ENCODE results near the gene DOCK3.
A peak's percentile ranks its signal among the peaks of the same experiment; 100 is the strongest.

The DOCK3 gene

DNA sequence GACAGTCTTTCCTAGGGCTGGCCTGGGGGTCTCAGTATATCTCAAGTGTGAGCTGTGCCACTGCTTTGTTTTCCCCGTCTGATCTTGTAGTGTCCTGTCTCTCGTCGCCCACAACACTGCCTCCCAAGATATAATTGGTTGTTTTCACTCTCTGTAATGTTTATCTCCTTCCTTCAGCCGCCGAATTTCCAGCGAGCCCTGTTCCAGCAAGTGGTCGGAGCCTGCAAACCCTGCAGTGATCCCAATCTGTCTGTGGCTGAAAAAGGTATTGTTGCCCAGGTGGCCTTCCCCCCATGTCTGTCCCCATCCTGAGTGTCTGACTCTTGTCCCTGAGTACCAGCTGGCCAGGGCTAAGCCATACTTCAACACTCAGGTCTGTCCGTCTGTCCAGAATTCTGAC is 700.8 kb downstream of the DOCK3 start:
- no peak for DNase-seq

DNA sequence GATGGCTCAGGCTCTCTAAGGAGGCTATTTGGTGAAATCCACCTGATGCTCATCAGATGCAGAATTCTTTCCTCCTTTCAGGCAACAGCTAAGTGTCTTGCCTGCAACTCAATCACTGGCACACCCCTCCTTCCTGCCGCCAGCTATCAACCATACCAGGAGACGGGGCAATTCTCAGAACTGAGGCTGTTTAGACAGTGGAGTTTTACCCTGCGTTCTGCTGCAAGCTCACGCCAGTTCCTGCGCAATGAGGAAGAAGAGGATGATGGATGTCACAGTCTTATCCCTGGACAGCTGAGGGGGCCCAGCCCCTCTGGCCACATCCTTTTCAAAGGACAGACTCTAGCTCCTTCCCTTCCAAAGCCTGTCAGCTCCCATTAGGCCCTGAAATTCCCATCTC is 703.3 kb downstream of the DOCK3 start:
- no peak for DNase-seq

DNA sequence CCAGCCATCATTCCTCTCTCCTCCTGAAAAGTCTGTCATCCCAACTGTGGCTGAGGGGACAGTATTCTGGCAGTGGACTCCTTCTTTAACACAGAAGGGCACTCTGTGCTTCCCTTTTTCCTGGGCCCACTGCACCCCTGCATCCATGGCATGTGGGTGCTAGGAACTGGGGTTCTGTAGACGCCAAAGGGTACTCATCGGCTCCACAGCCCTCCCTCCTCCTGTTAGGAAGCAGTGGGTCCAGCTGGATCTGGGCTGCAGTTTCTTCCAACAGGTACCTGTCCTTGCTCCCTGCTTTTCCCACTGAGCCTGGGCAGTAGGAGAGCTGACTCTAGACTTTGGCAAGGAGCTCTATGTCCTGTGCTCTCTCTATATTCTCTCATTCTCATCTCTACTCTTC is 704.0 kb downstream of the DOCK3 start:
- DNase-seq: no peak

DNA sequence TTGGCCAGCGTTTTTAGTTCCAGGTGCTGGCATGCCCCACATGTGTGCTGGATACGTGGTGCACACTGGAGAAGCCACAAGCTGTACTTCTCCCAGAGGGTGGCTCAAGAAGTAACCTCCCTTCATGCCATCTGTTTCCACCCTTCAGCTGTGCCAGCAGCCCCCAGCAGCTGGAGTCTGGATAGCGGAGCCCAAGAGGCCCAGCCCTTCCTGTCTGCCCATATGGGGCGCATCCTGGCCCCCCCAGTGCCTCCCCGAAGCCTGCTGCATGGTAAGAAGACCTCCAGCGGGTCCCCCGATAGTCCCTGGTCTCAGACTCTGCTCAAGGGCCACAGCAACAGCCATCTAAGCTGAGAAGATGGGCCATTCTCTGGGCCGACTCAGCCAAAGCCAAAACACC is 704.6 kb downstream of the DOCK3 start:
- peak; percentile 43 for DNase-seq

DNA sequence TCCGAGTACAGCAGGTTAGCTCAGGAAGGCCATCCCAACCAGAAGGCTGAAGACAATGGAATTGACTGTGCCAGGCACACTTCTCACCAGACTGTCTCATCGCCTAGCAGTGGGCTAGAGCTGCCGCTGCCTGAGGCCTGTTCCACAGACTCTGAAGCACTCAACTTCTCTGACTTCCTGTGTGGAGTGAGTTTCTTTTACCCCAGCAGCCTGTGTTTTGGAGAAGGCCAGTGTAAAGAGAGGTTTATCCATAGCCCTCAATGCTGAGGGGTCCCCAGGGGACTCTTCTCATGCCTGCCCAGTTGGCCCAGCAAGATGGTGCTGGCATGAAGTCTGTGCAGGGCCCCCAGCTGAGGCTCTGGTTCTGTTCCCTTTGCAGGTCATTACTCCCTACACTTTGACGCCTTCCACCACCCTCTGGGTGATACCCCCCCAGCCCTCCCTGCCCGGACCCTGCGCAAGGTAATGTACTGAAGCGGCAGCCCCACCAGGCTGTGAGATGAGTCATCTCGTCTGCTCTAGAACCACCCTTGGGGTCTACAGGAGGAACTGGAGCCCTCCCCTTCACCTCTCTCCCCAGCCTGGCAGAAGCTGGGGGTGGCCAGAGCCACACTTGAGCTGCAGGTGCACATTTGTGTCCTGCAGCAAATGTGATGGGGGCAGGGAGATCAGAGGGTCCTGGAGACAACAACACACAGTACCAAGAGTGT is 705.2 kb downstream of the DOCK3 start:
- DNase-seq: no peak

DNA sequence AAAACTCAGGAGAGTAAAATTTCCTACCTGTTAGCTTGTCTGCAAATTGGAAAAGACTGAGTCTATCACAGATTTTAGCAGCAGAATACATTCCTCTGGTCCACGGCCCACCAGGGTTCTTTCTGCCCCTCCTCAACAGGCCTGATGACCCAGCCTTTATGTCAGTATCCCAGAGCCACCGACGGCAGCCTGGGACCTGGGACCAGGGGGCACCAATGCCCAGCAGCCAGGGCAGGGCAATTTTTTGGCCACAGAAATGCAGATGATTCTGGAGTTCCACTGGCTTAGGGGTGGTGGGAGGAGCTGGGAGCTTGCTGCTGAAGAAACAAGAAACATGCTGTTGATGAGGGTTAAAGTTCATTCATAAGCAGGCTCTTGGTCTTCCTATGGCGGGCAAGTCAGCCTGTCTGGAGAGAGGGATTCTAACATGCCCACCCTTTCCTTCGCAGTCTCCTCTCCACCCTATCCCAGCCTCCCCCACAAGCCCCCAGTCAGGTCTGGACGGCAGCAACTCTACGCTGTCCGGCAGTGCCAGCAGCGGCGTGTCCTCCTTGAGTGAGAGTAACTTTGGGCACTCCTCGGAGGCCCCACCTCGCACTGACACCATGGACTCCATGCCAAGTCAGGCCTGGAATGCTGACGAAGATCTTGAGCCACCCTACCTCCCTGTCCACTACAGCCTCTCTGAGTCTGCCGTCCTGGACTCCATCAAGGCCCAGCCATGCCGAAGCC is 706.0 kb downstream of the DOCK3 start:
- DNase-seq: no peak

DNA sequence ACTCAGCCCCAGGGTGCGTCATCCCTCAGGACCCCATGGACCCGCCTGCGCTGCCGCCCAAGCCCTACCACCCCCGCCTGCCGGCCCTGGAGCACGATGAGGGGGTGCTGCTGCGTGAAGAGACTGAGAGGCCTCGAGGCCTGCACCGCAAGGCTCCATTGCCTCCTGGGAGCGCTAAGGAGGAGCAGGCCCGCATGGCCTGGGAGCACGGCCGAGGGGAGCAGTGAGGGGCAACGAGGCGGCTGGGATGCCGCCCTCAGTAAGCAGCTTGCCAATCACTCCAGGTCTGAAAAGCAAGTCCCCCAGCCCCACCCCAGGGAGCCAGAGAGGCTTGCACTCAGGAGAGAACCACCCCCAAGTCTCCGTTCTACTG is 706.6 kb downstream of the DOCK3 start:
- DNase-seq: no peak

DNA sequence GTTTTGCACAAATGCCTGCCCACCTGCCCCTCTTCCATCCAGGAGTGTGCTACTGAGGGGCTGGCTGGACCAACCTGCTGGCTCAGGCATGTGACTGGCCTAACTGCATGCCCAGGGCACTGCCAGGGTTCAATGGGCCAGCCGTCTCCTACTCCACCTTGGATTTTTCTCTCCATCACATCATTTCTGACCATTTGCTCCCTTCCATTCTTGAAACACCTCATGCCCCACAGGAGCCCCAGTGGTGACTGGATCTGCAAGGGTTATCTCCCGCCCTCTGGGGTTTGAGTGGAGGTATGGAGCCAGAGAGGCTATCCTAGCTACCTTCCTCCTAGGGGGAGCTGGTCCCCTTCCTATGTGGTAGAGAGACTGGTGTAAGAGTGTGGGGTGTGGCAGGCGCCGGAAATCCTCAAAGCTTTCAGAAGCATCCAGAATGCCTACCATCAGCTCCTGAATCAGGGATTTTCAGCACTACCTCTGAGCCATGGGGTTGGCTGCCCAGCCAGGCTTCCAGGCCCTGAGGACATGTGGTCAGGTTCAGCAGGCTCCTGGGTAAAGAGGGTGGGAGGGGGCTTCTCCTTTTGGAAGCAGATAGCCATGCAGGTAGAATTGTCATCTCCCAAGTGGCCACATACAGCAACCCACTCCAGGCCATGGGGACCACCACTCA is 707.5 kb downstream of the DOCK3 start:
- peak; percentile 8 for DNase-seq

DNA sequence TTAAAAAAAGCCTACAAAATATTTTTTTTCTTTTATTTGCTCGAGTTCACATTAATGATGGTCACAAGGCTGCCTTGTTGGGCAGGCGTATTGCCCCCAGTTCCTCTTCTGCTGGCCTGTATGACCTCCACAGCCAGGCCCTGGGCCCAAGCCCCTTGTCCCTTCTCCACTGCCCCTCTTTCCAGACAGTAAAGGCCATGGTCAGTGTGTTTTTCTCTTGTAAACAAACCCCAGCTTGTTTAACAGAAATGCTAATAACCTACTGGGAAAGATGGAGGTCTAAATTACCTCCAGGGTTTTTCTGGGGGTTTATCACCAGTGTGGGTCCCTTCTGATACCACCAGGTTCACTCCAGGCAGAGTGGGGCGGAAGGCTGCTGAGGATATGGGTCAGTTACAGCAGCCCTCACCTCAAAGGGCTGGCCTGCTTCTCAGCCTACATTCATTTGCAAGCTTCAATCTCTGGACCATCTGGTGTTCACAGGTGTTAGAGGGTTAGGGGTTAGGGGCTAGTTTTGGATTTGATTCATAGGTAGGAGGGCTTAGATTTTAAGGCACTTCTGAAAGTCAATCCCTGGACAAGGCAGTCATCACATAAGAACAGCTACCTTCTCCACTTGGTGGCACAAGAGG is 708.3 kb downstream of the DOCK3 start:
- DNase-seq: peak; percentile 12

DNA sequence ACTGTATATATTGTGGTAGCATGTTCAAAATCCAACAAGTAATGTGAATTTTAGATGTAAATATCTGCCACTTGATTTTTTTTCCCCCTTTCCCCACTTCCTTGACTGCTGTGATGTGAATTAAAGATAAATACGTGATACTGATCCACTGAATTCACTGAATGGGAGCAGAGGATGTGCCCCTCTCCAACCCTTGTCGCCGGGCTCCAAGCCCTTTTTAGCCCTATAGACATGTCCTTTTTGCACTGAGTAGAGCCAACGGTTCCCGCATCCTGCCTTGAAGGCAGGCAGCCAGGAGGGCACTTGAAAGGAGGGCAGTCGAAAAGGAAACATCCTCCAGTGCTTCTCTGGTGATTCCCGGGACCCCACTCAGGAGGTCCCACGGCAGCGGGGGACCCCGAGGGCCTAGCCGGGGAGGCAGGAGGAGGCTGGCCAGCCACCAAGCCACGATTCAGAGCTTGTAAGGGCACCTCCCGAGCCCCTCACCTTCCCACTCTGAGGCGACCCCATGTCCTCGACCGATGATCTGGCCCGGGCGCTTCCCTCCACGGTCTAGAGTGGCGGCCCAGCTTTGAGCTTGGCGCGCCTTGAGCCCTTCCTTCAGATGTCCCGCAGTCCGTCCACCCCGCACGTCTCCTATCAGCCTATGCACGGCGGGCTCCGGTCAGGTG is 709.5 kb downstream of the DOCK3 start:
- DNase-seq: no peak

DNA sequence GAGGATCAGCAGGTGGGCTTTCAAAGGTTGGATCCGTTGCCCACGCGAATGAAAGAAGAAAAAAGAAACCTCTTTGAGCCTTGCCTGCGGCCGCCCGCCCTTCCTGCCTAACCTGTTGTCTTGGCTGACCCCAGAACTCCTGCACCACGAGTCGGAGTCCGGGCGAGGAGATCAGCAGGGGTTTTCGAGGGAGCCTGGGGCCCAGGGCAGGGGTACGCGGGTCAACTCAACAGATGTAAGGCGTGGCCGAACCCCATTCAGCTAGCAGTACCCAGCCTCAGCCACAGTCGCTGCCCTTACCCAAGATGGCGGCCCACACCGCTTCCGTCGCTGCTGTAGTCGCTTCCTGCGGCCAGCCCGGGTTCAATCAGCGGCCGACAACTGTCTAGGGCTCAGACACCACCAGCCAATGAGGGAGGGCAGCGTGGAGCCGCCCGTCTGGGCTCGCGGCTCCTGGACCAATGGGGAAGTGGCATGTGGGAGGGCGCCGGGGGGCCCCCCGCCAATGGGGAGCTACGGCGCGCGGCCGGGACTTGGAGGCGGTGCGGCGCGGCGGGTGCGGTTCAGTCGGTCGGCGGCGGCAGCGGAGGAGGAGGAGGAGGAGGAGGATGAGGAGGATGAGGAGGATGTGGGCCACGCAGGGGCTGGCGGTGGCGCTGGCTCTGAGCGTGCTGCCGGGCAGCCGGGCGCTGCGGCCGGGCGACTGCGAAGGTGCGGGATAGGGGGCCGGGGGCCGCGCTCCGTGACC is 710.2 kb downstream of the DOCK3 start, which contains the start of gene MANF:
MANF (plus strand) TSS at position 566 of the 748 bp plus-strand sequence; CDS start at position 618, 52 bp downstream.
- DNase-seq: peak; percentile 99

DNA sequence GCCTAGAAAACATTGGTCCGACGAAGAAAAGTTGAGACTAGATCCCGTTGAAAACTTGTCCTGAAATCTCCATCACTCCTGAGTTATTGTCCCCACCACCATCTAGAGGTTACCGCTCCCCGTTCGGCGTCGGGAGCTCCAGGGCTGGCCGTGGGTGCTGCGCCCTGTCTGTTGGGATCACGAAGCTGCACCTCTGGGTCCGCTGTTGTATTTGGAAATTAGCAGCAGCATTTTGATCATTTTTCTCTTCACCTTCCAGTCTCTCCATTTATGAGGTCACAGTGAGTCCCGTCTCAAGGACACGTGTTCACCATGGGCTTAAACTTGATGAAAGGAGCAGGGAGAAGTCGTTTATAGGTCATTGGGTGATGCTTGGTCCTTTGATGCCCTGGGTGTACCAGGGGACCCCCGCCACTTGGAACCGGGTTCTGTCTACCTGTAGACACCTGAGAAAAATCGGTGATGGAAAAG is 710.9 kb downstream of the DOCK3 start:
- DNase-seq: peak; percentile 24

DNA sequence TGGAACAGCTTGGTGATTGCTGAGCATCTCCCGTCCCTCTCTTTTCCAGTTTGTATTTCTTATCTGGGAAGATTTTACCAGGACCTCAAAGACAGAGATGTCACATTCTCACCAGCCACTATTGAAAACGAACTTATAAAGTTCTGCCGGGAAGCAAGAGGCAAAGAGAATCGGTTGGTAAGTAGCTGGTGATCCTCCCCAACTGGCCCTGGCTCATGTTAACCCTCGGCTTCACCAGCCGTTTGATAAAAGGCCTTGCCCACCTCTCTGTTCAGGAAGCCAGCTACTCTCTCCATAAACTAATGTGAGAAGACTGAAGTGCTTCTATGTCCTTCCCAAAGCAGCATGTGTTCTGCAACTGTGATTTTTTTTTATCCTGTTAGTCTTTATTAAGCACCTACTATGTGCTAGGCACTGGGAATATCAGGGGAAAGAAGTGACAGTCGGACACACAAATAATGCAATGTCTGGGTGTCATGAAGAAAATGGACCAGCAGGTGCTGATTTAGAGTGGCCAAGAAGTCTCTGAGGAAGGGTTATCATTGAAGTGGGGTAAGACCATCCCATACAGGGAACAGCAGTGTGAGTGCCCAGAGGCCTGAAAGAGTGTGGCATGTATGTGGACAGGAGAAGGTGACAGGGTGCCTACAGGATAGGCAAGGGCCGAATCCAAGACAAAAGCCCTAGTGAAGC is 711.6 kb downstream of the DOCK3 start:
- DNase-seq: no peak

DNA sequence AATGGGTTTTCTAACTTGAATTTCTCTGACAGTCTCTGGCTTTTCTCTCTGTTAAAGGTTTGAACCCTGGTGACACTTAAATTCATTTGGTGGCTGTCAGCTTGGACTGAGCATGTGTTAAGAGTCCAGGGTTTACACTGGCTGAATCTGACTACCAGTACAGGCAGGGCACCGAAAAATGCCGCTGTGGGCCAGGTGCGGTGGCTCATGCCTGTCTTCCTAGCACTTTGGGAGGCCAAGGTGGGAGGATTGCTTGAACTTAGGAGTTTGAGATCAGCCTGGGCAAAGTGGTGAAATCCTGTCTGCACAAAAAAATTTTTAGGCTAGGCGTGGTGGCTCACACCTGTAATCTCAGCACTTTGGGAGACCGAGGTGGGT is 712.1 kb downstream of the DOCK3 start:
- DNase-seq: peak; percentile 14

DNA sequence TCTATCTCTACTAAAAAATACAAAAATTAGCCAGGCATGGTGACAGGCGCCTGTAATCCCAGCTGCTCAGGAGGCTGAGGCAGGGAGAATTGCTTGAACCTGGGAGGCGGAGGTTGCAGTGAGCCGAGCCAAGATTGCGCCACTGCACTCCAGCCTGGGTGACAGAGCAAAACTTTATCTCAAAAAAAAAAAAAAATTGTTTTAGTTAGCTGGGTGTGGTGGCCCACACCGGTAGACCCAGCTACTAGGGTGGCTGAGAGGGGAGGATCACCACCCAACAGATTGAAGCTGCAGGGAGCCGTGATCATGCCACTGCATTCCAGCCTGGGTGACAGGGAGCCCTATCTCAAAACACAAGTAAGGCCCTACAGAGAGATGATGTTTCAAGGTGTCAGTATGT is 712.6 kb downstream of the DOCK3 start:
- peak; percentile 6 for DNase-seq

DNA sequence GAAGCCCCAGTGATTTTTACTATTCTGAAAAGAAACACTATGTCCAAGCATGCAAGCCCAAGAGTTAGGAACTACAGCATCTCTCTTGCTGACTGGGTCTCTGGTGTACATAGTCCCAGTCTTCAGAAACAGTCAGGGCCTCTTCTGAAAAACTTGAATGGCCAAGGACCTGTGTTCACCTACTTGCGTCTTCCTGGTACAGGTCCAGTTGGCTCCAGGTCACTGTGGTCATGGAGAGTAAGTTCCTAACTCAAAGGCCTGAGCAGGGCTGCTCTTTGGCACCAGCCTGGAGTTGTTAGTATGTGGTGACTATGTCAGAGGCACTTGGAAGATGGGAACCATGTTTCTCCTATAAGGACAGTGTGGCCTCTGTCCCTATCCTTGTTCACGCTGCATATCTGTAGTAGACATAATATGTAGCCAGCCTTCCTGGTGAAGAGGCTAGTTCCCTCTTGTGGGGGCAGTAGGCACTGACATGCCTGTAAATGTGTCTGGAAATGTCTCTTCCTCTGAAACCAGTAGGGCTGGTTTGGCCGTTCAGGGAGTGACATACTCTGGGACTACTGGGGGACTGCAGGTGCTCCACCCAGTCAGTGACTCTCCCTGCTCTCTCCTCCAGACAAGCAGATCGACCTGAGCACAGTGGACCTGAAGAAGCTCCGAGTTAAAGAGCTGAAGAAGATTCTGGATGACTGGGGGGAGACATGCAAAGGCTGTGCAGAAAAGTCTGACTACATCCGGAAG is 713.7 kb downstream of the DOCK3 start:
- peak; percentile 21 for DNase-seq

DNA sequence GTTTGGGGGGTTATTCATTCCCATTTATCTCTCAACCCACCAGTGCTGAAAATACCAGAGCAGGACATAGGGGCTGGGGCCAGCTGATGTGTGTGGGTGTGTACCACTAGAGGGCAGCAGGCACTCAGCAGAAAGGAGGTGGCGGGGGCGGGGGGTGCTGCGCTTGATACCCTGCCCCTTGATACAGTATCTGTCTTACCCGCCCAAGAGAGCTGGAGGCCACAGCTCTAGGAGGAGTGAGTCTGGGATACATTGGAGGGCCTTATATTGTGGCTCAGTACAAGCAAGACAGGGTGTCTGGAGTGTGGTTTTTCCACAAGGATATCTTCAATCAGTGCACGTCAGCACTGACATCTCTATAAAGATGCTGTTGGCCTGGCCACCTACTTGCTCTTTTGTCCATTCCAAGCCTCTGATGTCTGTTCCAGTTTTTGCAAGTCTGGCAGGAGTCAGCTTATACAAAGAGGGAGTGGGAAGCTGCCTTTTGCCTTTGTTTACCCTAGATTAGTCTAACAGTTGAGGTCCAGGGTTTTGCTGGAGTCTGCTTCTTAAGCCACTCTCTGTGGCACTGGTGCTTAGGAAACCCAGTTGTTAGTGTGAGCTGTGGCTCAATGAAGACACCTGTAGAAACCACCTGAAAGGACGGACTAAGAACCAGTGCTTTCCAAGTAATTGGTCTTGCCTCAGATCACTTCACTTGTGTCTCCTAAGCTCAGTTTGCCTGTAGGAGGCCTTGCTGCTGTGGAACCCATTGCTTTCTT is 714.9 kb downstream of the DOCK3 start:
- peak; percentile 57 for DNase-seq

DNA sequence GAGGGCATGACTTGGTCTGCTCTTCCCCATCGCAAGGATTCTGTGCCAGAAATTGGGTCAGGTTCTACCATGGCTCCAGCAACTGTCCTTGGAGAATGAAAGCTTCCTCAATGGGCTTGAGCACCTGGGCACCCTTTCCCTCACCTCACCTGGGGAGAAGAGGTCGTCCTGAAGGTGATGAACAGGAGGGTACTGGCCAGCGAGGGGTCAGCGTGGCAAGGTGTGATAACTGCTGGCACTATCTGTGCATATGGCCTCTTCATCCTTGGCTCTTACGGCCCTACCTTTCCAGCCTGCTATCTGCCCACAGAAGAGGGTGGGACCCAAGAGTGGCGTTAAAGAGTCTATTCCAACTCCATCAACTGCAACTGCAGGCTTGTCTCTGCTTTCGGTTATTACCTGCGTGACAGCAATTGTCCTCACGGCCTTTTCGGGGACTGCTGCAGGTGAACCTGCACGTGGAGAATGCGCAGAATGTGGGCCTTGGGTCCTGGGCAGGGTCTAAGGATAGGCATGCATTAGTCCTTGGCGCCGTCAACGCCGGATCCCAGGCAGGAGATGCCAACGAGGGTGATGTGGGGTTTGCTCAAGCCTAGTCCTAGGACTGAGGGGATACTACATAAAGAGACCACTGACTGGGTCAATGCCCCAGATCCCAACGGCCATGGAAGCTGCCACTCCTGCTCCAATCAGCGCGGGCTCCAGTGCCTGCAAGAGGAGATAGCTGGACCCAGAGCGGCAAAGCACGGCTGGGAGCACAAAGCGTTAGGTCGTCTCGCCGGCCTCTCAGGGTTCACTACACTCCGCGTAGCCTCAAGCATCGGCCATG is 715.7 kb downstream of the DOCK3 start:
- peak; percentile 21 for DNase-seq

DNA sequence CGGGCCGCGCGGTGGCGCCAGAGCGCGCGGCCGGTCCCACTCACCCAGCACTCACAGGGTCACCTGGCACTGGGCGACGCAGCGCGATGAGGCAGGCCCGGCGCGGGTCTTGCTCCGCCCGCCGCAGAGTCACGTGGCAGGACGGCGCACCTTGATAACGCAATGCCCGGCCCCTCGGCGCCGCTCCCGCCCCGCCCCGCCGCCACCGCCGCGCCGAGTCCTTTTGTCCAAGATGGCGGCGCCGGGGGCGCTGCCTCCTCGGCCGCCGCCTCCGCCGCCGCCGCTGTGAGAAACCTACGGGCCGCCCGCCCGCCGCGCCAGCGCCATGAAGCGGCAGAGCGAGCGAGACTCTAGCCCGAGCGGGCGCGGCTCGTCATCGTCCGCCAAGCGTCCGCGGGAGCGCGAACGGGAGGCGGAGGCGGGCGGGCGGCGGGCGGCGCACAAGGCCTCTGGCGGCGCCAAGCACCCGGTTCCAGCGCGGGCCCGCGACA is 716.4 kb downstream of the DOCK3 start, which contains the start of gene RBM15B:
RBM15B (plus strand) TSS at position 211 of the 491 bp plus-strand sequence; CDS start at position 326, 115 bp downstream.
- DNase-seq: peak; percentile 98

Data from femur (tissue), 1 donor.